H1 (cell line): ENCODE results near the gene DCK. TPM values are rescaled to one million over a fixed set of nuclear protein-coding genes. Genes with fewer than 3 reads are reported as not detected.

Source experiments
- CTCF ChIA-PET: fragments of 300-600 bp; sonication (Branson Sonifier 250); formaldehyde crosslinking; loops from one replicate; lab custom pipeline; 2021; ENCODE audit not compliant: partially characterized antibody; lab: Charles Lee
- POLR2A ChIA-PET: fragments of 300-600 bp; sonication (Branson Sonifier 250); formaldehyde crosslinking; loops from one replicate; lab custom pipeline; 2021; ENCODE audit warnings: inconsistent platforms; ENCODE audit not compliant: partially characterized antibody; lab: Charles Lee
- DNase-seq, 2 experiments: peaks; one replicate each; pipeline versions ENCODE4 v3.0.0 to v3.0.0-alpha.2; 2010 to 2022; ENCODE audit warnings: low spot score in 2 of 2, low read depth in 1 of 2, mixed read lengths in 1 of 2
- FAIRE-seq: peaks from 2 replicates; lab custom pipeline; 2011; peaks lifted over from hg19 to GRCh38; lab: Jason Lieb, UNC
- H2AFZ ChIP-seq: 2 replicates; pipeline ENCODE4 v1.8.1; 2012; ENCODE audit warnings: low read length, inconsistent platforms
- H2AK5ac ChIP-seq: 2 replicates; pipeline ENCODE4 v1.6.1; 2013; ENCODE audit warnings: low read depth, low read length
- H2BK120ac ChIP-seq: replicated peaks from 2 replicates; pipeline ENCODE3; 2013; ENCODE audit warnings: low read depth, low read length, inconsistent platforms
- H2BK12ac ChIP-seq: 2 replicates; pipeline ENCODE4 v1.6.1; 2013; ENCODE audit warnings: low read depth, low read length
- H2BK15ac ChIP-seq: 2 replicates; pipeline ENCODE4 v1.6.1; 2013; ENCODE audit warnings: low read length
- H2BK20ac ChIP-seq: 2 replicates; pipeline ENCODE4 v1.6.1; 2013; ENCODE audit warnings: low read length
- H2BK5ac ChIP-seq: 2 replicates; pipeline ENCODE4 v1.6.1; 2013; ENCODE audit warnings: low read depth, low read length
- H3K14ac ChIP-seq: 2 replicates; pipeline ENCODE4 v1.6.1; 2013; ENCODE audit warnings: inconsistent platforms; ENCODE audit not compliant: insufficient read length
- H3K18ac ChIP-seq: 2 replicates; pipeline ENCODE4 v1.6.1; 2013; ENCODE audit warnings: low read length; ENCODE audit errors: extremely low read depth
- H3K23ac ChIP-seq: 2 replicates; pipeline ENCODE4 v1.6.1; 2013; ENCODE audit warnings: inconsistent platforms; ENCODE audit not compliant: insufficient read length
- H3K23me2 ChIP-seq: 2 replicates; pipeline ENCODE4 v1.6.1; 2013; ENCODE audit warnings: low read depth, low read length
- H3K27ac ChIP-seq: 2 replicates; pipeline ENCODE4 v1.6.1; 2011; ENCODE audit warnings: low read depth, low read length, inconsistent platforms
- H3K27me3 ChIP-seq, 4 experiments: replicated peaks in 1 of 4; 1 replicate in 1 of 4; 2 replicates in 3 of 4; pipeline versions ENCODE4 v1.6.1 to v1.8.1; 2011 to 2013; ENCODE audit warnings: low read length in 3 of 4, mild to moderate bottlenecking in 3 of 4, inconsistent platforms in 2 of 4, mixed read lengths in 2 of 4, moderate library complexity in 1 of 4; ENCODE audit not compliant: control insufficient read depth in 3 of 4, insufficient read depth in 3 of 4; ENCODE audit errors: extremely low read depth in 1 of 4
- H3K36me3 ChIP-seq, 4 experiments: 2 replicates each; pipeline versions ENCODE4 v1.6.1 to v1.8.1; 2011 to 2013; ENCODE audit warnings: mild to moderate bottlenecking in 4 of 4, low read length in 3 of 4, moderate library complexity in 2 of 4, control low read depth in 1 of 4, inconsistent platforms in 1 of 4; ENCODE audit not compliant: insufficient read depth in 4 of 4, control insufficient read depth in 2 of 4
- H3K4ac ChIP-seq: replicated peaks from 2 replicates; pipeline ENCODE3; 2013; ENCODE audit warnings: low read length, low read depth, mixed read lengths, inconsistent platforms; ENCODE audit not compliant: insufficient read length
- H3K4me1 ChIP-seq, 4 experiments: replicated peaks in 1 of 4; 1 replicate in 1 of 4; 2 replicates in 3 of 4; pipeline versions ENCODE4 v1.6.1 to v1.8.1; 2011 to 2013; ENCODE audit warnings: low read length in 3 of 4, inconsistent platforms in 2 of 4, mixed read lengths in 1 of 4; ENCODE audit not compliant: insufficient read depth in 4 of 4, control insufficient read depth in 3 of 4
- H3K4me2 ChIP-seq, 2 experiments: 2 replicates each; pipeline versions ENCODE4 v1.6.1 to v1.8.1; 2011 to 2013; ENCODE audit warnings: low read depth in 2 of 2, low read length in 2 of 2, control low read depth in 1 of 2, inconsistent platforms in 1 of 2, mild to moderate bottlenecking in 1 of 2; ENCODE audit not compliant: insufficient read depth in 1 of 2
- H3K4me3 ChIP-seq, 4 experiments: fragments of 200-600, 300-600 bp in 1 of 4; sonication (generic), shearing (Covaris generic), sonication (Bioruptor Twin) in 1 of 4; 2 replicates each; pipeline versions ENCODE4 v1.5.1 to v1.8.1; 2011 to 2016; ENCODE audit warnings: low read length in 4 of 4, low read depth in 3 of 4, control low read depth in 2 of 4, inconsistent platforms in 2 of 4, mild to moderate bottlenecking in 2 of 4, mixed read lengths in 1 of 4, moderate library complexity in 1 of 4; ENCODE audit not compliant: insufficient read depth in 2 of 4; ENCODE audit errors: extremely low read depth in 1 of 4
- H3K56ac ChIP-seq: replicated peaks from 2 replicates; pipeline ENCODE3; 2013; ENCODE audit warnings: low read depth, mild to moderate bottlenecking, mixed read lengths, low read length, inconsistent platforms; ENCODE audit not compliant: insufficient read length
- H3K79me1 ChIP-seq: 2 replicates; pipeline ENCODE4 v1.6.1; 2013; ENCODE audit warnings: low read depth, low read length, control low read depth
- H3K79me2 ChIP-seq, 2 experiments: 2 replicates each; pipeline versions ENCODE4 v1.6.1 to v1.8.1; 2012 to 2013; ENCODE audit warnings: low read length in 2 of 2, mild to moderate bottlenecking in 2 of 2, inconsistent platforms in 1 of 2; ENCODE audit not compliant: insufficient read depth in 2 of 2, control insufficient read depth in 1 of 2
- H3K9ac ChIP-seq, 4 experiments: replicated peaks in 1 of 4; 1 replicate in 1 of 4; 2 replicates in 3 of 4; pipeline versions ENCODE4 v1.6.1 to v1.8.1; 2011 to 2013; ENCODE audit warnings: low read depth in 3 of 4, low read length in 3 of 4, control low read depth in 2 of 4, mild to moderate bottlenecking in 2 of 4, moderate library complexity in 2 of 4, inconsistent platforms in 1 of 4; ENCODE audit errors: extremely low read depth in 1 of 4
- H3K9me3 ChIP-seq, 2 experiments: 2 replicates each; pipeline versions ENCODE4 v1.6.1 to v1.8.1; 2012 to 2013; ENCODE audit warnings: mild to moderate bottlenecking in 2 of 2, moderate library complexity in 2 of 2, control low read depth in 1 of 2, inconsistent platforms in 1 of 2, low read depth in 1 of 2, low read length in 1 of 2, mixed read lengths in 1 of 2; ENCODE audit not compliant: insufficient read depth in 2 of 2
- H4K20me1 ChIP-seq, 2 experiments: replicated peaks in 1 of 2; 2 replicates each; pipeline versions ENCODE3 to v1.8.1; 2011 to 2013; ENCODE audit warnings: inconsistent platforms in 2 of 2, low read length in 2 of 2, mild to moderate bottlenecking in 1 of 2; ENCODE audit not compliant: insufficient read depth in 2 of 2, control insufficient read depth in 1 of 2
- H4K5ac ChIP-seq: 2 replicates; pipeline ENCODE4 v1.6.1; 2013; ENCODE audit warnings: low read length, low read depth, mixed read lengths, inconsistent platforms; ENCODE audit not compliant: insufficient read length
- H4K8ac ChIP-seq: 2 replicates; pipeline ENCODE4 v1.8.0; 2013; ENCODE audit warnings: mild to moderate bottlenecking, moderate library complexity, low read length, inconsistent platforms; ENCODE audit not compliant: insufficient read depth; ENCODE audit errors: extremely low read depth
- H4K91ac ChIP-seq: replicated peaks from 2 replicates; pipeline ENCODE3; 2013; ENCODE audit warnings: low read length, mixed read lengths, inconsistent platforms; ENCODE audit not compliant: insufficient read length
- BRCA1 ChIP-seq: IDR thresholded peaks from 2 replicates; pipeline ENCODE4 v1.6.1; 2012; ENCODE audit warnings: low read depth, low read length, improper control_type of control experiment
- CEBPB ChIP-seq: IDR thresholded peaks from 2 replicates; pipeline ENCODE4 v1.6.1; 2012; ENCODE audit warnings: low read depth, low read length
- CREB1 ChIP-seq: IDR thresholded peaks from 2 replicates; pipeline ENCODE4 v1.6.1; 2012; ENCODE audit warnings: inconsistent platforms
- EZH2 ChIP-seq: fragments of 200-600 bp; sonication (generic); IDR thresholded peaks from 2 replicates; pipeline ENCODE4 v1.7.1; 2012; ENCODE audit warnings: low read depth, mild to moderate bottlenecking, moderate library complexity, low read length, inconsistent platforms; ENCODE audit not compliant: severe bottlenecking
- JUN ChIP-seq: IDR thresholded peaks from 2 replicates; pipeline ENCODE4 v1.6.1; 2011; ENCODE audit warnings: low read depth, mild to moderate bottlenecking, improper control_type of control experiment, low read length
- KDM1A ChIP-seq: fragments of 200-600, 300-600 bp; sonication (generic); IDR thresholded peaks from 2 replicates; pipeline ENCODE4 v1.7.1; 2016; ENCODE audit warnings: mild to moderate bottlenecking, low read length, borderline replicate concordance
- KDM4A ChIP-seq: IDR thresholded peaks from one replicate; pipeline ENCODE4 v1.7.1; 2012; ENCODE audit warnings: low read depth, mild to moderate bottlenecking, moderate library complexity, low read length, inconsistent platforms; ENCODE audit not compliant: severe bottlenecking
- PHF8 ChIP-seq: fragments of 200-600 bp; sonication (generic); conservative IDR thresholded peaks from 2 replicates; pipeline ENCODE4 v1.7.1; 2012; ENCODE audit warnings: low read depth, mild to moderate bottlenecking, inconsistent platforms, low read length, moderate library complexity
- POLR2A ChIP-seq, 2 experiments: IDR thresholded peaks; 1 replicate in 1 of 2; 2 replicates in 1 of 2; pipeline ENCODE4 v1.6.1; 2011; ENCODE audit warnings: low read depth in 2 of 2, low read length in 2 of 2, mild to moderate bottlenecking in 2 of 2; ENCODE audit errors: control extremely low read depth in 1 of 2
- RBBP5 ChIP-seq: IDR thresholded peaks from 2 replicates; pipeline ENCODE4 v1.7.1; 2012; ENCODE audit warnings: low read depth, mild to moderate bottlenecking, inconsistent platforms, low read length, moderate library complexity, borderline replicate concordance
- RFX5 ChIP-seq: IDR thresholded peaks from 2 replicates; pipeline ENCODE4 v1.6.1; 2011; ENCODE audit warnings: low read depth, low read length, improper control_type of control experiment, borderline replicate concordance
- RXRA ChIP-seq: IDR thresholded peaks from 2 replicates; pipeline ENCODE4 v1.6.1; 2011; ENCODE audit warnings: low read depth, mild to moderate bottlenecking, low read length, moderate library complexity; ENCODE audit not compliant: insufficient read depth
- SIN3A ChIP-seq, 2 experiments: IDR thresholded peaks in 1 of 2; conservative IDR thresholded peaks in 1 of 2; 2 replicates each; pipeline ENCODE4 v1.6.1; 2011 to 2012; ENCODE audit warnings: low read length in 2 of 2, improper control_type of control experiment in 1 of 2, low read depth in 1 of 2, mild to moderate bottlenecking in 1 of 2
- YY1 ChIP-seq: IDR thresholded peaks from 2 replicates; pipeline ENCODE4 v1.6.1; 2011; ENCODE audit warnings: low read depth, mild to moderate bottlenecking, low read length
- WGBS, 2 experiments: shearing (Covaris generic) in 1 of 2; methylation state at CpG; one replicate each; pipeline versions ENCODE4 v1.1.6 to v1.1.7; 2013 to 2015; ENCODE audit warnings: low lambda C conversion rate in 2 of 2, mixed read lengths in 2 of 2, inconsistent platforms in 1 of 2, low coverage in 1 of 2, missing lambda C conversion rate in 1 of 2; ENCODE audit not compliant: insufficient replicate concordance in 2 of 2, insufficient coverage in 1 of 2, insufficient read length in 1 of 2; ENCODE audit errors: extremely low coverage in 1 of 2, missing lambda C conversion rate in 1 of 2; 5-methylcytosine and 5-hydroxymethylcytosine counted together
- polyA plus RNA-seq, 7 experiments: library from polyadenylated mRNA; depleted of rRNA in 3 of 7; stranded (reverse) in 5 of 7; unstranded in 2 of 7; fragments of >200 nt in 5 of 7; fragments of 200-250 nt in 2 of 7; gene quantifications; 1 replicate in 5 of 7; 2 replicates in 1 of 7; 4 replicates in 1 of 7; pipeline versions ENCODE4 v1.2.1 to v1.2.3, GENCODE V29; 2011 to 2013; ENCODE audit warnings: missing spikeins in 2 of 7, mixed read lengths in 2 of 7
- total RNA-seq: library from RNA; stranded (reverse); fragmentation: NEBNext Ultra II Directional; extraction: Animal tissue kit (Norgen Biotek cat#: 25700); gene quantifications from 2 replicates; pipeline ENCODE4 v1.2.1, GENCODE V29; 2021
- TF ChIP-seq, protein P1 (sequence below): IDR thresholded peaks from 2 replicates; pipeline ENCODE4 v1.6.1; 2011; ENCODE audit warnings: low read depth, mild to moderate bottlenecking, low read length; ENCODE audit not compliant: insufficient read depth

Gene DCK
- total and polyA plus RNA-seq, 2 of the 8 experiments (the other 6 are each of a cell fraction or from before 2014, with no cell fraction given): 4.8 to 18.1 TPM

- no peaks in the 10 kb centered on the region for H4K20me1 ChIP-seq
- H3K4me3 ChIP-seq: no peak overlapping the region
- no peak overlapping the region for H2BK15ac ChIP-seq
- no peak overlapping the region for H2AFZ ChIP-seq
- no peak overlapping the region for H4K8ac ChIP-seq
- H3K27ac ChIP-seq: no peak overlapping the region
- no peak overlapping the region for H3K56ac ChIP-seq
- 88% methylated on average over 2 of the region's 2 CpGs; no CpG with 5 or more reads in 1 of the 2 experiments for WGBS, 2 experiments
- H3K14ac ChIP-seq: no peak overlapping the region
- H2AK5ac ChIP-seq: no peak overlapping the region
- H2BK120ac ChIP-seq: no peak overlapping the region
- no peaks in the 10 kb centered on the region for H3K4me1 ChIP-seq
- H4K91ac ChIP-seq: no peak overlapping the region
- no peaks in the 10 kb centered on the region for H3K27me3 ChIP-seq
- no peak overlapping the region for H2BK20ac ChIP-seq
- no peak overlapping the region for H3K9ac ChIP-seq
- H3K9me3 ChIP-seq: no peaks in the 10 kb centered on the region
- H3K23ac ChIP-seq: no peak overlapping the region
- POLR2A ChIA-PET: interaction anchor here (0.7 kb wide), 1 partner anchor 120 kb away, joined by 4 read pairs; no protein-coding TSS in a partner anchor
- TF ChIP-seq RXRA: no peak
- no peak for TF ChIP-seq BRCA1
- no peak for TF ChIP-seq EZH2
- no peak for TF ChIP-seq PHF8
- TF ChIP-seq RBBP5: no peak
- TF ChIP-seq KDM1A: no peak
- TF ChIP-seq CREB1: no peak
- no peak for TF ChIP-seq POLR2A (IDR thresholded peaks at IDR 0.05; ENCODE audit: control extremely low read depth in 1 of 2, low read depth in 2 of 2, low read length in 2 of 2)
- no peak for TF ChIP-seq KDM4A
- TF ChIP-seq SIN3A (conservative IDR thresholded peaks at IDR 0.05 in 1 of 2, IDR thresholded peaks at IDR 0.05 in 1 of 2; ENCODE audit: low read depth in 1 of 2, low read length in 2 of 2): no peak
- TF ChIP-seq, protein P1, sequence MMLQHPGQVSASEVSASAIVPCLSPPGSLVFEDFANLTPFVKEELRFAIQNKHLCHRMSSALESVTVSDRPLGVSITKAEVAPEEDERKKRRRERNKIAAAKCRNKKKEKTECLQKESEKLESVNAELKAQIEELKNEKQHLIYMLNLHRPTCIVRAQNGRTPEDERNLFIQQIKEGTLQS: no peak
- no peak for TF ChIP-seq JUN
- no peak for TF ChIP-seq CEBPB
- no peak for TF ChIP-seq YY1
- no peak for TF ChIP-seq RFX5
- no peak overlapping the region for H3K4me2 ChIP-seq
- no peak overlapping the region for H3K18ac ChIP-seq
- no peak overlapping the region for H4K5ac ChIP-seq
- DNase-seq (no peak), FAIRE-seq (no peak)
- no peak overlapping the region for H2BK5ac ChIP-seq
- no peaks in the 10 kb centered on the region for H3K79me2 ChIP-seq
- H3K23me2 ChIP-seq: no peaks in the 10 kb centered on the region
- H3K4ac ChIP-seq: no peak overlapping the region
- CTCF ChIA-PET: no interaction called here
- H3K79me1 ChIP-seq: no peaks in the 10 kb centered on the region
- H2BK12ac ChIP-seq: no peak overlapping the region
- H3K36me3 ChIP-seq: no peaks in the 10 kb centered on the region
Measured at GRCh38 chr4:71062436-71062835, 69.0 kb downstream of the DCK start.
